ENCODE data around the gene PFDN6. TPM values are rescaled to one million over a fixed set of nuclear protein-coding genes. Genes with fewer than 3 reads are reported as not detected.

PFDN6 gene
- total RNA-seq, 1 experiment from 2014 or later, result 83.4 TPM

- ChIA-PET POLR2A (ENCODE audit: low non-redundant PET) (no interaction called here), CTCF (no interaction called here)
- no peak for TF ChIP-seq EZH2 (IDR thresholded peaks at IDR 0.05; ENCODE audit: borderline replicate concordance, low read depth, low read length, poor library complexity, severe bottlenecking)
- no peak for TF ChIP-seq CTCF (conservative IDR thresholded peaks at IDR 0.05; ENCODE audit: low read depth, low read length)
- Histone ChIP-seq H3K4me3 (ENCODE audit: low read depth, low read length, poor library complexity, severe bottlenecking) (peak overlapping the region; percentile 74), H3K27me3 (replicated peaks; ENCODE audit: insufficient read depth, low read depth, low read length, poor library complexity) (no peaks in the 10 kb centered on the region), H3K4me1 (ENCODE audit: insufficient read depth, low read length, poor library complexity, severe bottlenecking) (peaks cover 16% of the 10 kb centered on the region), H3K27ac (ENCODE audit: low read depth, low read length, poor library complexity, severe bottlenecking) (peak overlapping the region; percentile 67), H3K9me3 (ENCODE audit: low read depth, low read length, poor library complexity, severe bottlenecking) (no peaks in the 10 kb centered on the region), H3K36me3 (ENCODE audit: insufficient read depth, low read length, poor library complexity, severe bottlenecking) (peaks cover 26% of the 10 kb centered on the region)
- intact Hi-C loops (cut with micrococcal nuclease; ENCODE audit: unreplicated experiment), result no loop called here
- no TSS peak for BruUV-seq (replicated peaks)
- no peak for DNase-seq (ENCODE audit: low spot score)
These were observed 1.1 kb downstream of the PFDN6 start for GRCh38 chr6:33290459-33290858.

GRCh38 chr6:33292996-33293682, 3.7 kb downstream of the PFDN6 start:
- Histone ChIP-seq H3K9me3 (ENCODE audit: low read depth, low read length, poor library complexity, severe bottlenecking) (no peaks in the 10 kb centered on the region), H3K36me3 (ENCODE audit: insufficient read depth, low read length, poor library complexity, severe bottlenecking) (peaks cover 20% of the 10 kb centered on the region), H3K27me3 (replicated peaks; ENCODE audit: insufficient read depth, low read depth, low read length, poor library complexity) (no peaks in the 10 kb centered on the region), H3K4me3 (ENCODE audit: low read depth, low read length, poor library complexity, severe bottlenecking) (no peak overlapping the region), H3K27ac (ENCODE audit: low read depth, low read length, poor library complexity, severe bottlenecking) (no peak overlapping the region), H3K4me1 (ENCODE audit: insufficient read depth, low read length, poor library complexity, severe bottlenecking) (peaks cover 19% of the 10 kb centered on the region)
- DNase-seq (ENCODE audit: low spot score), result no peak
- intact Hi-C loops (cut with micrococcal nuclease; ENCODE audit: unreplicated experiment), result no loop called here
- POLR2A ChIA-PET (ENCODE audit: low non-redundant PET), result no interaction called here
- CTCF ChIA-PET, result no interaction called here
- no TSS peak for BruUV-seq (replicated peaks)
- TF ChIP-seq EZH2 (IDR thresholded peaks at IDR 0.05; ENCODE audit: borderline replicate concordance, low read depth, low read length, poor library complexity, severe bottlenecking), result no peak
- no peak for TF ChIP-seq CTCF (conservative IDR thresholded peaks at IDR 0.05; ENCODE audit: low read depth, low read length)

GRCh38 chr6:33294086-33294823, 4.9 kb downstream of the PFDN6 start:
- intact Hi-C loops (cut with micrococcal nuclease; ENCODE audit: unreplicated experiment), result no loop called here
- POLR2A ChIA-PET (ENCODE audit: low non-redundant PET), result no interaction called here
- CTCF ChIA-PET, result no interaction called here
- BruUV-seq (replicated peaks), result no TSS peak
- TF ChIP-seq CTCF (conservative IDR thresholded peaks at IDR 0.05; ENCODE audit: low read depth, low read length) (no peak), EZH2 (IDR thresholded peaks at IDR 0.05; ENCODE audit: borderline replicate concordance, low read depth, low read length, poor library complexity, severe bottlenecking) (no peak)
- Histone ChIP-seq H3K36me3 (ENCODE audit: insufficient read depth, low read length, poor library complexity, severe bottlenecking) (peaks cover 20% of the 10 kb centered on the region), H3K4me1 (ENCODE audit: insufficient read depth, low read length, poor library complexity, severe bottlenecking) (peaks cover 15% of the 10 kb centered on the region), H3K4me3 (ENCODE audit: low read depth, low read length, poor library complexity, severe bottlenecking) (no peak overlapping the region), H3K27ac (ENCODE audit: low read depth, low read length, poor library complexity, severe bottlenecking) (no peak overlapping the region), H3K9me3 (ENCODE audit: low read depth, low read length, poor library complexity, severe bottlenecking) (no peaks in the 10 kb centered on the region), H3K27me3 (replicated peaks; ENCODE audit: insufficient read depth, low read depth, low read length, poor library complexity) (no peaks in the 10 kb centered on the region)
- no peak for DNase-seq (ENCODE audit: low spot score)
